ENCODE data around the gene TGOLN2.

TGOLN2 gene

GRCh38 chr2:85287721-85288120 is 40.1 kb downstream of the TGOLN2 start:
- no peak for TF ChIP-seq CTCF (IDR thresholded peaks at IDR 0.05; ENCODE audit: low read depth, low read length)
- DNase-seq (ENCODE audit: low read depth, low spot score): no peak
- in situ Hi-C loops (cut with HindIII; ENCODE audit: low sequenced_read_pairs): no loop called here
- H3K4me3 ChIP-seq (ENCODE audit: low read depth, low read length): no peak overlapping the region

- no peak overlapping the region for H3K4me3 ChIP-seq (ENCODE audit: low read depth, low read length)
- DNase-seq (ENCODE audit: low read depth, low spot score): no peak
- TF ChIP-seq CTCF (IDR thresholded peaks at IDR 0.05; ENCODE audit: low read depth, low read length): no peak
- in situ Hi-C loops (cut with HindIII; ENCODE audit: low sequenced_read_pairs): no loop called here
Observed at GRCh38 chr2:85286918-85287317, 40.9 kb downstream of the TGOLN2 start.

GRCh38 chr2:85283641-85284040 is 44.1 kb downstream of the TGOLN2 start:
- in situ Hi-C loops (cut with HindIII; ENCODE audit: low sequenced_read_pairs): no loop called here

GRCh38 chr2:85282914-85283313 is 44.9 kb downstream of the TGOLN2 start:
- TF ChIP-seq CTCF (IDR thresholded peaks at IDR 0.05; ENCODE audit: low read depth, low read length): no peak
- in situ Hi-C loops (cut with HindIII; ENCODE audit: low sequenced_read_pairs): no loop called here
- no peak for DNase-seq (ENCODE audit: low read depth, low spot score)
- H3K4me3 ChIP-seq (ENCODE audit: low read depth, low read length): no peak overlapping the region

More at GRCh38 chr2:85283641-85284040, 44.1 kb downstream of the TGOLN2 start:
- TF ChIP-seq CTCF (IDR thresholded peaks at IDR 0.05; ENCODE audit: low read depth, low read length): no peak
- no peak for DNase-seq (ENCODE audit: low read depth, low spot score)
- no peak overlapping the region for H3K4me3 ChIP-seq (ENCODE audit: low read depth, low read length)

- DNase-seq (ENCODE audit: low read depth, low spot score): no peak
- TF ChIP-seq CTCF (IDR thresholded peaks at IDR 0.05; ENCODE audit: low read depth, low read length): no peak
- H3K4me3 ChIP-seq (ENCODE audit: low read depth, low read length): no peak overlapping the region
- in situ Hi-C loops (cut with HindIII; ENCODE audit: low sequenced_read_pairs): no loop called here
Observed at GRCh38 chr2:85281553-85281952, 46.2 kb downstream of the TGOLN2 start.

GRCh38 chr2:85278361-85278760 is 49.4 kb downstream of the TGOLN2 start:
- no peak for TF ChIP-seq CTCF (IDR thresholded peaks at IDR 0.05; ENCODE audit: low read depth, low read length)
- H3K4me3 ChIP-seq (ENCODE audit: low read depth, low read length): no peak overlapping the region
- in situ Hi-C loops (cut with HindIII; ENCODE audit: low sequenced_read_pairs): no loop called here
- peak; percentile 79 for DNase-seq (ENCODE audit: low read depth, low spot score)

All from astrocyte of the spinal cord (primary cell).